Panc1 (cell line): ENCODE measurements around the gene MMP17. TPM values are rescaled to one million over a fixed set of nuclear protein-coding genes. Genes with fewer than 3 reads are reported as not detected.

ENCODE experiments used
- ATAC-seq: fragments of 200-7000 bp; cut with Tn5 transposase; 2 replicates; pipeline ENCODE4 v1.9.1; 2020; ENCODE audit warnings: mild to moderate bottlenecking, moderate library complexity
- BruUV-seq: library from RNA; stranded (reverse); fragments of 400-500 nt; replicated peaks from 2 replicates; lab custom pipeline; 2021; lab: Mats Ljungman, UMichigan
- CTCF ChIA-PET: fragments of 300-600 bp; sonication (Branson Sonifier 250); formaldehyde crosslinking; loops from one replicate; lab custom pipeline; 2022; ENCODE audit warnings: antibody characterized with exemption; lab: Charles Lee
- POLR2A ChIA-PET: fragments of 300-600 bp; sonication (Branson Sonifier 250); formaldehyde crosslinking; loops from one replicate; lab custom pipeline; 2022; ENCODE audit warnings: antibody characterized with exemption; lab: Charles Lee
- DNase-seq: peaks from one replicate; pipeline ENCODE4 v3.0.0-alpha.2; 2010; ENCODE audit warnings: low read depth, low spot score
- H3K27ac ChIP-seq: 2 replicates; pipeline ENCODE4 v1.5.1; 2011; ENCODE audit warnings: mild to moderate bottlenecking, low read length, inconsistent platforms
- H3K27me3 ChIP-seq: fragments of 200-500 bp; sonication (Bioruptor generic); 2 replicates; pipeline ENCODE4 v1.6.0; 2014; ENCODE audit warnings: low read length, inconsistent platforms; ENCODE audit not compliant: control insufficient read depth, insufficient read depth
- H3K36me3 ChIP-seq: fragments of 200-500 bp; sonication (Bioruptor generic); 2 replicates; pipeline ENCODE4 v1.5.1; 2014; ENCODE audit warnings: inconsistent platforms, mild to moderate bottlenecking, low read length, moderate library complexity; ENCODE audit not compliant: control insufficient read depth, insufficient read depth
- H3K4me1 ChIP-seq: 2 replicates; pipeline ENCODE4 v1.5.1; 2011; ENCODE audit warnings: inconsistent platforms, mild to moderate bottlenecking, low read length, moderate library complexity; ENCODE audit not compliant: control insufficient read depth, insufficient read depth
- H3K4me3 ChIP-seq, 2 experiments: 2 replicates each; pipeline ENCODE4 v1.5.1; 2011 to 2012; ENCODE audit warnings: low read depth in 2 of 2, low read length in 2 of 2, mild to moderate bottlenecking in 2 of 2, inconsistent platforms in 1 of 2, moderate library complexity in 1 of 2
- H3K9me3 ChIP-seq: fragments of 200-500 bp; sonication (Bioruptor generic); 2 replicates; pipeline ENCODE4 v1.5.1; 2014; ENCODE audit warnings: low read depth, mild to moderate bottlenecking, inconsistent platforms, low read length, moderate library complexity; ENCODE audit not compliant: control insufficient read depth, insufficient read depth
- CTCF ChIP-seq: fragments of 450-650 bp; IDR thresholded peaks from 2 replicates; pipeline ENCODE4 v1.5.1; 2017; ENCODE audit warnings: mild to moderate bottlenecking
- POLR2AphosphoS5 ChIP-seq: IDR thresholded peaks from 2 replicates; pipeline ENCODE4 v1.6.1; 2012; ENCODE audit warnings: mild to moderate bottlenecking, low read depth, low read length, moderate library complexity
- REST ChIP-seq, 2 experiments: IDR thresholded peaks; 2 replicates each; pipeline ENCODE4 v1.6.1; 2011 to 2012; ENCODE audit warnings: low read depth in 2 of 2, control low read depth in 1 of 2, low read length in 1 of 2, mild to moderate bottlenecking in 1 of 2, moderate library complexity in 1 of 2; ENCODE audit not compliant: insufficient read depth in 1 of 2
- SIN3A ChIP-seq: IDR thresholded peaks from 2 replicates; pipeline ENCODE4 v1.6.1; 2012; ENCODE audit warnings: low read depth, mild to moderate bottlenecking, low read length, moderate library complexity, borderline replicate concordance; ENCODE audit not compliant: insufficient read depth
- TCF7L2 ChIP-seq: IDR thresholded peaks from 2 replicates; pipeline ENCODE4 v1.6.1; 2011; ENCODE audit warnings: mild to moderate bottlenecking, low read depth, low read length, inconsistent platforms
- in situ Hi-C: cut with HindIII; loops from 2 replicates; pipeline ENCODE4 v1.10.0; 2016; ENCODE audit warnings: low sequenced_read_pairs, low pct_unique_long_range_greater_than_20kb
- intact Hi-C: fragments of 100-400 bp; cut with micrococcal nuclease; formaldehyde crosslinking; loops from one replicate; pipeline ENCODE4 v1.10.0; 2022; ENCODE audit not compliant: unreplicated experiment
- total RNA-seq: library from RNA; stranded (reverse); gene quantifications from one replicate; pipeline ENCODE4 v1.2.1, GENCODE V29; 2021; ENCODE audit not compliant: unreplicated experiment

Gene MMP17
- total RNA-seq, 1 experiment from 2014 or later = 30.0 TPM

- no peak for TF ChIP-seq REST (IDR thresholded peaks at IDR 0.05; ENCODE audit: insufficient read depth in 1 of 2, low read depth in 2 of 2, low read length in 1 of 2)
- no peak for TF ChIP-seq POLR2AphosphoS5
- TF ChIP-seq CTCF = no peak
- TF ChIP-seq TCF7L2 = no peak
- TF ChIP-seq SIN3A = no peak
- ATAC-seq (no peak), DNase-seq (no peak)
- H3K36me3 ChIP-seq = no peaks in the 10 kb centered on the region
- H3K27me3 ChIP-seq = no peaks in the 10 kb centered on the region
- intact Hi-C loops (no loop called here), in situ Hi-C loops (no loop called here)
- H3K9me3 ChIP-seq = no peaks in the 10 kb centered on the region
- no TSS peak for BruUV-seq
- no peak overlapping the region for H3K4me3 ChIP-seq
- H3K27ac ChIP-seq = no peak overlapping the region
- ChIA-PET POLR2A (no interaction called here), CTCF (no interaction called here)
- no peaks in the 10 kb centered on the region; the same call in 1 of the 2 replicates for H3K4me1 ChIP-seq
Measured at GRCh38 chr12:131799828-131800593, 28.2 kb upstream of the MMP17 start.

GRCh38 chr12:131800594-131801135 is 27.5 kb upstream of the MMP17 start:
- no TSS peak for BruUV-seq
- ChIA-PET POLR2A (no interaction called here), CTCF (no interaction called here)
- intact Hi-C loops = no loop called here
- no peak overlapping the region for H3K27ac ChIP-seq
- H3K36me3 ChIP-seq = no peaks in the 10 kb centered on the region
- no peaks in the 10 kb centered on the region for H3K9me3 ChIP-seq
- no peak for DNase-seq
- TF ChIP-seq POLR2AphosphoS5 = no peak
- TF ChIP-seq SIN3A = no peak
- no peak for TF ChIP-seq TCF7L2
- TF ChIP-seq REST (IDR thresholded peaks at IDR 0.05; ENCODE audit: insufficient read depth in 1 of 2, low read depth in 2 of 2, low read length in 1 of 2) = no peak
- TF ChIP-seq CTCF = no peak
- H3K27me3 ChIP-seq = no peaks in the 10 kb centered on the region
- in situ Hi-C loops = no loop called here
- no peaks in the 10 kb centered on the region; the same call in 1 of the 2 replicates for H3K4me1 ChIP-seq
- no peak overlapping the region for H3K4me3 ChIP-seq
- no peak for ATAC-seq
